SK-N-MC (cell line): ENCODE results near the gene RBM4B.

Source experiments
- EZH2 ChIP-seq: fragments of 200-600 bp; sonication (generic); IDR thresholded peaks from one replicate; pipeline ENCODE4 v1.6.1; 2017; ENCODE audit warnings: antibody characterized with exemption
- POLR2AphosphoS5 ChIP-seq: IDR thresholded peaks from 2 replicates; pipeline ENCODE4 v1.6.1; 2012; ENCODE audit warnings: mild to moderate bottlenecking, low read depth, low read length, borderline replicate concordance

GRCh38 chr11:66626382-66626781 lies 51.3 kb downstream of the RBM4B start:
- TF ChIP-seq POLR2AphosphoS5 (no peak), EZH2 (no peak)
